ENCODE results near the gene TRAF2.

Gene TRAF2

Small RNA genes within 50 kb of the gene (small RNA-seq; reads per million reads assigned to genes)
- gene MIR4479: 0.03 to 0.09 reads per million in 2 experiments
